ENCODE measurements around the gene DHRS7B.

GRCh38 chr17:21215935-21216334 is 89.2 kb downstream of the DHRS7B start:
- TF ChIP-seq, protein P1, sequence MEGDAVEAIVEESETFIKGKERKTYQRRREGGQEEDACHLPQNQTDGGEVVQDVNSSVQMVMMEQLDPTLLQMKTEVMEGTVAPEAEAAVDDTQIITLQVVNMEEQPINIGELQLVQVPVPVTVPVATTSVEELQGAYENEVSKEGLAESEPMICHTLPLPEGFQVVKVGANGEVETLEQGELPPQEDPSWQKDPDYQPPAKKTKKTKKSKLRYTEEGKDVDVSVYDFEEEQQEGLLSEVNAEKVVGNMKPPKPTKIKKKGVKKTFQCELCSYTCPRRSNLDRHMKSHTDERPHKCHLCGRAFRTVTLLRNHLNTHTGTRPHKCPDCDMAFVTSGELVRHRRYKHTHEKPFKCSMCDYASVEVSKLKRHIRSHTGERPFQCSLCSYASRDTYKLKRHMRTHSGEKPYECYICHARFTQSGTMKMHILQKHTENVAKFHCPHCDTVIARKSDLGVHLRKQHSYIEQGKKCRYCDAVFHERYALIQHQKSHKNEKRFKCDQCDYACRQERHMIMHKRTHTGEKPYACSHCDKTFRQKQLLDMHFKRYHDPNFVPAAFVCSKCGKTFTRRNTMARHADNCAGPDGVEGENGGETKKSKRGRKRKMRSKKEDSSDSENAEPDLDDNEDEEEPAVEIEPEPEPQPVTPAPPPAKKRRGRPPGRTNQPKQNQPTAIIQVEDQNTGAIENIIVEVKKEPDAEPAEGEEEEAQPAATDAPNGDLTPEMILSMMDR (IDR thresholded peaks at IDR 0.05), result no peak
- TF ChIP-seq POLR2AphosphoS5 (IDR thresholded peaks at IDR 0.05), result no peak
